SK-N-MC (cell line): ENCODE results near the gene PSMB9.

Source experiments
- DNase-seq: peaks from one replicate; pipeline ENCODE4 v3.0.0-alpha.2; 2011; ENCODE audit warnings: low read depth, low spot score
- H3K27ac ChIP-seq: fragments of 200-600 bp; sonication (generic); 2 replicates; pipeline ENCODE4 v1.5.1; 2016; ENCODE audit warnings: mixed run types
- H3K36me3 ChIP-seq: fragments of 200-600 bp; sonication (generic); 2 replicates; pipeline ENCODE4 v1.6.1; 2017; ENCODE audit warnings: antibody characterized with exemption, low read length, mixed read lengths; ENCODE audit not compliant: insufficient read depth
- H3K4me3 ChIP-seq: fragments of 200-600 bp; sonication (generic); 2 replicates; pipeline ENCODE4 v1.5.1; 2016
- H3K9ac ChIP-seq: fragments of 200-600 bp; sonication (generic); 2 replicates; pipeline ENCODE4 v1.8.0; 2017; ENCODE audit warnings: mixed run types, mixed read lengths; ENCODE audit not compliant: insufficient read length
- H3K9me3 ChIP-seq: fragments of 200-600 bp; sonication (generic); 2 replicates; pipeline ENCODE4 v1.6.1; 2017; ENCODE audit warnings: low read depth, mild to moderate bottlenecking, antibody characterized with exemption, low read length, moderate library complexity, mixed read lengths
- EZH2 ChIP-seq: fragments of 200-600 bp; sonication (generic); IDR thresholded peaks from one replicate; pipeline ENCODE4 v1.6.1; 2017; ENCODE audit warnings: antibody characterized with exemption
- FOXP2 ChIP-seq: optimal IDR thresholded peaks from 2 replicates; pipeline ENCODE3; 2011; ENCODE audit warnings: mild to moderate bottlenecking, moderate library complexity; ENCODE audit not compliant: insufficient read depth; ENCODE audit errors: extremely low read length, control extremely low read depth
- POLR2AphosphoS5 ChIP-seq: IDR thresholded peaks from 2 replicates; pipeline ENCODE4 v1.6.1; 2012; ENCODE audit warnings: mild to moderate bottlenecking, low read depth, low read length, borderline replicate concordance

PSMB9 gene

GRCh38 chr6:32836873-32837272, 17.1 kb upstream of the PSMB9 start:
- no peak overlapping the region for H3K4me3 ChIP-seq
- H3K36me3 ChIP-seq, result no peaks in the 10 kb centered on the region
- no peak for DNase-seq
- H3K27ac ChIP-seq, result no peak overlapping the region
- H3K9me3 ChIP-seq, result no peaks in the 10 kb centered on the region
- no peak overlapping the region for H3K9ac ChIP-seq
- TF ChIP-seq EZH2 (no peak), POLR2AphosphoS5 (no peak), FOXP2 (no peak)

GRCh38 chr6:32837651-32838113, 16.3 kb upstream of the PSMB9 start:
- H3K9me3 ChIP-seq, result no peaks in the 10 kb centered on the region
- DNase-seq, result no peak
- no peaks in the 10 kb centered on the region for H3K36me3 ChIP-seq
- H3K9ac ChIP-seq, result peak overlapping the region; percentile 87
- no peak for TF ChIP-seq POLR2AphosphoS5
- TF ChIP-seq FOXP2, result no peak
- no peak overlapping the region for H3K27ac ChIP-seq
- peak overlapping the region; percentile 98 for H3K4me3 ChIP-seq

- Histone ChIP-seq H3K27ac (peak within 1 kb of the TSS; percentile 57; the same call in 1 of the 2 replicates), H3K36me3 (no peaks in the 10 kb centered on the region), H3K9ac (peak within 1 kb of the TSS; percentile 87), H3K9me3 (no peaks in the 10 kb centered on the region), H3K4me3 (peak within 1 kb of the TSS; percentile 98)
- TF ChIP-seq POLR2AphosphoS5 (peak; percentile 33; the same call in 1 of the 2 replicates), FOXP2 (no peak)
- DNase-seq, result peak; percentile 22
Measured at GRCh38 chr6:32838114-32838958, 15.7 kb upstream of the PSMB9 start, which contains the start of gene TAP2. TSS of gene TAP2 (minus strand) at chr6:32838739. CDS start at chr6:32838233, 506 bp downstream.

GRCh38 chr6:32839356-32839755, 14.6 kb upstream of the PSMB9 start:
- no peaks in the 10 kb centered on the region for H3K36me3 ChIP-seq
- H3K27ac ChIP-seq, result no peak overlapping the region
- no peak overlapping the region for H3K9ac ChIP-seq
- H3K4me3 ChIP-seq, result no peak overlapping the region
- no peaks in the 10 kb centered on the region for H3K9me3 ChIP-seq
- TF ChIP-seq EZH2 (no peak), POLR2AphosphoS5 (no peak), FOXP2 (no peak)
- DNase-seq, result no peak

- H3K9ac ChIP-seq, result no peak overlapping the region
- no peak overlapping the region for H3K27ac ChIP-seq
- no peak for DNase-seq
- no peak overlapping the region for H3K4me3 ChIP-seq
- TF ChIP-seq FOXP2 (no peak), POLR2AphosphoS5 (no peak), EZH2 (no peak)
- no peaks in the 10 kb centered on the region for H3K9me3 ChIP-seq
- no peaks in the 10 kb centered on the region for H3K36me3 ChIP-seq
Measured at GRCh38 chr6:32840604-32841246, 13.3 kb upstream of the PSMB9 start.

- H3K9ac ChIP-seq, result no peak overlapping the region
- TF ChIP-seq EZH2 (no peak), FOXP2 (no peak), POLR2AphosphoS5 (no peak)
- H3K9me3 ChIP-seq, result no peaks in the 10 kb centered on the region
- no peak overlapping the region for H3K27ac ChIP-seq
- no peak overlapping the region for H3K4me3 ChIP-seq
- H3K36me3 ChIP-seq, result no peaks in the 10 kb centered on the region
- no peak for DNase-seq
Measured at GRCh38 chr6:32842021-32842650, 11.9 kb upstream of the PSMB9 start.

GRCh38 chr6:32842690-32843089, 11.3 kb upstream of the PSMB9 start:
- no peak for DNase-seq
- H3K9me3 ChIP-seq, result no peaks in the 10 kb centered on the region
- no peak overlapping the region for H3K27ac ChIP-seq
- H3K36me3 ChIP-seq, result no peaks in the 10 kb centered on the region
- H3K4me3 ChIP-seq, result no peak overlapping the region
- TF ChIP-seq POLR2AphosphoS5 (no peak), EZH2 (no peak), FOXP2 (no peak)
- H3K9ac ChIP-seq, result no peak overlapping the region

GRCh38 chr6:32843331-32843978, 10.5 kb upstream of the PSMB9 start:
- H3K4me3 ChIP-seq, result no peak overlapping the region
- TF ChIP-seq FOXP2, result no peak
- no peak for TF ChIP-seq EZH2
- TF ChIP-seq POLR2AphosphoS5, result no peak
- H3K27ac ChIP-seq, result no peak overlapping the region
- DNase-seq, result no peak
- H3K36me3 ChIP-seq, result no peaks in the 10 kb centered on the region
- no peaks in the 10 kb centered on the region for H3K9me3 ChIP-seq
- no peak overlapping the region for H3K9ac ChIP-seq
